Measurements from ENCODE around the gene ACBD6.

DNA sequence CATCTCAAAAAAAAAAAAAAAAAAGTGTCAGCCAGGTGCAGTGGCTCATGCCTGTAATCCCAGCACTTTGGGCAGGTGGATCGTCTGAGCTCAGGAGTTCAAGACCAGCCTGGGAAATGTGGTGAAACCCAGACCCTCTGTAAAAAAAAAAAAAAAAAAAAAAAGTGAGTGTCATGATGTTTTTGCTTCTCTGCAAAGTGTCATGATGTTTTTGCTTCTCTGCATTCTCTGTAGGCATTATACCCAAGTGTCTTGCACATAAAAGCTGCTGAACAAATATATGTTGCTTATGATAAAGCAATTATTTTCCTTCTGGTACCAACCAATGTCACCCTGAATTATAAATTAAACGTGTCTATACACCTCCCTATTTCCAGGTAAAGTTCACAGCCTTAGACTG, 1.7 kb downstream of the ACBD6 start:
- TF ChIP-seq REST (IDR thresholded peaks at IDR 0.05; ENCODE audit: unreplicated experiment) (no peak), CTCF (conservative IDR thresholded peaks at IDR 0.05; ENCODE audit: low read depth in 2 of 2) (no peak)
